BLaER1 treated with 17β-estradiol and CSF1 and Interleukin-3, amounts not matched to agents 10 nM and 100 nM (cell line): ENCODE data around the gene ARHGEF25.
"Not testable (repeated sequence)": the region's sequence is repeated elsewhere in the genome, so short reads cannot be mapped to it uniquely, and the experiment has no call there.

Experiments used
- H3K27ac ChIP-seq, 11 experiments: shearing (Covaris generic); formaldehyde crosslinking; 2 replicates each; pipeline ENCODE4 v1.8.1; 2022
- H3K27me3 ChIP-seq, 11 experiments: shearing (Covaris generic); formaldehyde crosslinking; 2 replicates each; pipeline ENCODE4 v1.8.1; 2022
- H3K36me3 ChIP-seq, 11 experiments: shearing (Covaris generic); formaldehyde crosslinking; 2 replicates each; pipeline ENCODE4 v1.8.1; 2022
- H3K4me1 ChIP-seq, 10 experiments: shearing (Covaris generic); formaldehyde crosslinking; 2 replicates each; pipeline ENCODE4 v1.8.1; 2022
- H3K4me2 ChIP-seq, 11 experiments: shearing (Covaris generic); formaldehyde crosslinking; 2 replicates each; pipeline ENCODE4 v1.8.1; 2022
- H3K4me3 ChIP-seq, 10 experiments: shearing (Covaris generic); formaldehyde crosslinking; 2 replicates each; pipeline ENCODE4 v1.8.1; 2022
- H3K9ac ChIP-seq, 11 experiments: shearing (Covaris generic); formaldehyde crosslinking; 2 replicates each; pipeline ENCODE4 v1.8.1; 2022
- H3K9me3 ChIP-seq, 11 experiments: shearing (Covaris generic); formaldehyde crosslinking; replicated peaks in 1 of 11; 2 replicates each; pipeline ENCODE4 v1.8.1; 2022
- H4K20me1 ChIP-seq, 11 experiments: shearing (Covaris generic); formaldehyde crosslinking; 2 replicates each; pipeline ENCODE4 v1.8.1; 2022
- Cebpa-rat ChIP-seq, 11 experiments: shearing (Covaris generic); IDR thresholded peaks; 2 replicates each; pipeline ENCODE4 v1.8.1; 2022

Gene ARHGEF25

DNA sequence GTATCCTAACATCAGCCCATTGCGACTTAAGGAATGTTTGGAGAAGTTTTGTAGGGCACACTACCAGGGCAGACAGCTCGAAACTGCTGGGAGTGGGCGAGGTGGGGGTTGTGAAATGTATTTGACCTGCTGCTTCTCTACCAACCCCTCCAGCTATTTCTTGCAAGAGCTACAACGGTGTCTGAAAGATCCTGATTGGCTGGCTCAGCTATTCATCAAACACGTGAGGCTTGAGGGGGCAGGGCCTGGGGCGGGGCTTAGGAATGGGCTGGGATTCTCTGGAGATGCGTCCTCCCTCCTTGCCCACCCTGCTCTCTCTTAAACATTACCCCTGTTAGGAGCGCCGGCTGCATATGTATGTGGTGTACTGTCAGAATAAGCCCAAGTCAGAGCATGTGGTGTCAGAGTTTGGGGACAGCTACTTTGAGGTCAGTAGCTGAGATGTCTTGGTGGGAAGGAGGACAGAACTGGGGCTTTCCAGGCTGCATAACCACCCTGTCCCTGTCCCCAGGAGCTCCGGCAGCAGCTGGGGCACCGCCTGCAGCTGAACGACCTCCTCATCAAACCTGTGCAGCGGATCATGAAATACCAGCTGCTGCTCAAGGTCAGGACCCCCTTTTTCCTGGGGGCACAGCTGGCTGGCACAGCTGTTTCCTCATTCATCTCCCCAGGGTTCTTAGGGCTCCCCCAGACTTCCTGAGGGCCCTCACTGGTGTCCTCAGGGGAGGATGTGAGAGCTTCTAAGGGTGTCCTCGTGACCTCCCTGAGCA is 3.1 kb downstream of the ARHGEF25 start:
- H3K4me2 ChIP-seq, result peak overlapping the region; percentile 59 to 99 (median 85)
- H3K4me1 ChIP-seq, result peaks cover 23 to 67% (median 61%) of the 10 kb centered on the region in 10 experiments
- H3K36me3 ChIP-seq, result 0 out of 22 replicates have a peak, but pooled peaks cover 0 to 4% (median 0%) of the 10 kb centered on the region in 11 experiments
- peak overlapping the region in 7 of 10 experiments; percentile 20 to 51 (median 34); a peak in 12 of 20 replicates for H3K4me3 ChIP-seq
- peak overlapping the region in 8 of 11 experiments; percentile 45 to 90 (median 76); a peak in 16 of 22 replicates for H3K27ac ChIP-seq
- peaks cover 0 to 7% (median 0%) of the 10 kb centered on the region in 11 experiments; a peak in 2 of 22 replicates for H3K9me3 ChIP-seq
- H4K20me1 ChIP-seq, result peaks cover 0 to 4% (median 0%) of the 10 kb centered on the region in 11 experiments; a peak in 1 of 22 replicates
- peak overlapping the region in 7 of 11 experiments; percentile 7 to 76 (median 68); a peak in 10 of 22 replicates for H3K9ac ChIP-seq
- H3K27me3 ChIP-seq, result peaks cover 32 to 46% (median 37%) of the 10 kb centered on the region in 11 experiments
- 0 out of 22 replicates have a peak, but pooled peaks of 1 of the 11 experiments have one; percentile 12 for TF ChIP-seq Cebpa-rat (IDR thresholded peaks at IDR 0.05)

DNA sequence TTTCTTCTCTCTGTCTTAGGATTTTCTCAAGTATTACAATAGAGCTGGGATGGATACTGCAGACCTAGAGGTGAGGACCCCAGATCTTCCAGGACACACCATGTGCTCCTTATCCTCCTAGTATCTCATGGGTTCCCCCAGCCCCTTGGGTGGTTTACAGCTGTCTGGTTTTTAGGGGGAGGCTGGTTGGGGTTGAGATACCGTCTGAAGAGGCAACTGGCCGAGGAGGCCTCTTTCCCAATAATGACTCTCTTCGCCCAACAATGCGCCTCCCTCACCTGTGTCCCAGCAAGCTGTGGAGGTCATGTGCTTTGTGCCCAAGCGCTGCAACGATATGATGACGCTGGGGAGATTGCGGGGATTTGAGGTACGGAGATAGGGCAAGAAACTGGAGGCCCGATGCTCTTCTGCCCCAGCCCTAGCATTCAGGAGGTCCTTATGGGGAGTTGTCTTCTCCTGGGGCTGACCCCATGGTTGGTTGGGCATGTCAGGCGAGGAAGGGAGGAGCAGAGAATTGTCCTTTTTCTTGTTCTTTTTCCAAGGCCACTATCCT is 3.8 kb downstream of the ARHGEF25 start:
- peaks cover 0 to 7% (median 0%) of the 10 kb centered on the region in 11 experiments; a peak in 2 of 22 replicates for H3K9me3 ChIP-seq
- H3K27ac ChIP-seq, result peak overlapping the region in 8 of 11 experiments; percentile 45 to 90 (median 76); a peak in 17 of 22 replicates
- H3K4me2 ChIP-seq, result peak overlapping the region; percentile 59 to 99 (median 85)
- H3K4me3 ChIP-seq, result peak overlapping the region in 7 of 10 experiments; percentile 9 to 51 (median 23); a peak in 8 of 20 replicates
- peaks cover 0 to 10% (median 1%) of the 10 kb centered on the region in 11 experiments; a peak in 9 of 22 replicates for H4K20me1 ChIP-seq
- peaks cover 23 to 67% (median 61%) of the 10 kb centered on the region in 10 experiments for H3K4me1 ChIP-seq
- H3K9ac ChIP-seq, result peak overlapping the region in 7 of 11 experiments; percentile 7 to 76 (median 68); a peak in 10 of 22 replicates
- H3K27me3 ChIP-seq, result peaks cover 38 to 49% (median 41%) of the 10 kb centered on the region in 11 experiments
- 0 out of 22 replicates have a peak, but pooled peaks cover 0 to 4% (median 0%) of the 10 kb centered on the region in 11 experiments for H3K36me3 ChIP-seq
- no peak; a peak in 1 of 22 replicates for TF ChIP-seq Cebpa-rat (IDR thresholded peaks at IDR 0.05)

DNA sequence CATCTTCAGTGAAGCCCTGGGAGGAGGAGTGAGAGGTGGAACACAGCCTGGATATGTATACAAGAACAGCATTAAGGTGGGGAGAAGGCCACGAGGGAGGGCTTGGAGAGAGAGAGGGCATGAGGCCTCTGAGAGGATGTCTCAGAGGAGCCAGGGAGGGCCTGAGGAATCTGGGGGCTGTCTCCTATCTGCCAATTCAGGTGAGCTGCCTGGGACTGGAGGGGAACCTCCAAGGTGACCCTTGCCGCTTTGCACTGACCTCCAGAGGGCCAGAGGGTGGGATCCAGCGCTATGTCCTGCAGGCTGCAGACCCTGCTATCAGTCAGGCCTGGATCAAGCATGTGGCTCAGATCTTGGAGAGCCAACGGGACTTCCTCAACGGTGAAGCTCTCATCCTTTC is 4.4 kb downstream of the ARHGEF25 start:
- peaks cover 38 to 49% (median 41%) of the 10 kb centered on the region in 11 experiments for H3K27me3 ChIP-seq
- peaks cover 23 to 67% (median 57%) of the 10 kb centered on the region in 10 experiments for H3K4me1 ChIP-seq
- no peak for TF ChIP-seq Cebpa-rat (IDR thresholded peaks at IDR 0.05)
- H3K9ac ChIP-seq, result peak overlapping the region in 4 of 11 experiments; percentile 68 to 76 (median 74); a peak in 8 of 22 replicates
- H3K36me3 ChIP-seq, result 0 out of 22 replicates have a peak, but pooled peaks cover 0 to 4% (median 0%) of the 10 kb centered on the region in 11 experiments
- H3K4me3 ChIP-seq, result peak overlapping the region in 3 of 10 experiments; percentile 19 to 51 (median 46); a peak in 2 of 20 replicates
- H3K27ac ChIP-seq, result peak overlapping the region in 8 of 11 experiments; percentile 45 to 90 (median 76); a peak in 12 of 22 replicates
- peaks cover 0 to 7% (median 0%) of the 10 kb centered on the region in 11 experiments; a peak in 2 of 22 replicates for H3K9me3 ChIP-seq
- H3K4me2 ChIP-seq, result peak overlapping the region; percentile 4 to 99 (median 85); a peak in 20 of 22 replicates
- H4K20me1 ChIP-seq, result peaks cover 0 to 16% (median 7%) of the 10 kb centered on the region in 11 experiments; a peak in 12 of 22 replicates

DNA sequence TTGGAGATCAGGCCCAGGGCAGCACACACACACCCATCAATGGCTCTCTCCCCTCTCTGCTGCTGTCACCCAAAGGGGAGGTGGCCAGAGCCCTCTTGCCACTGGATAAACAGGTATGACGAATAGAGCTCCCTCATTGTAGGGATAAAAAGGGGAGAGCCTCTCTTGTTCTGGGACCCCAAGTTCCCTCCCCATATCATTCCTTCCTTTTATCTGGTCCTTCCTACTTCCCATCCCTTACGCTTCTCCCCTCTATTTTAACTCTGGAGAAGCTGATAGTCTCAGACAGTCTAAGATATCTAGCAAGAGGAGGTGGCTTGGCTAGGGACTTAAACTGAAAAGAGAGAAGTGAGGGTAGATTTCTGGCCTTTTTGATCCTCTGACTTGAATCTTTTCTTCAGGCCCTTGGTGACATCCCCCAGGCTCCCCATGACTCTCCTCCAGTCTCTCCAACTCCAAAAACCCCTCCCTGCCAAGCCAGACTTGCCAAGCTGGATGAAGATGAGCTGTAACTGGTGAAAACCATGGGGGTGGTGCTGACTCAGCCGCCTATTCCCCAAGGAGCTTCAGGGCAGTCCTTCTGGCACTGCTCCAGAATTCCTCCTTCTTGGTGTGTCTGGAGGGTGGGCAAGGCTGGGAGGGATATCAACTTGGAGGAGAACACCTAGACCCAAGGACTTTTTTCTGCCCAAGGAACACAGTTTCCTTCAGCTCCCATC is 5.3 kb downstream of the ARHGEF25 start:
- H3K36me3 ChIP-seq, result 0 out of 22 replicates have a peak, but pooled peaks cover 0 to 4% (median 0%) of the 10 kb centered on the region in 11 experiments

DNA sequence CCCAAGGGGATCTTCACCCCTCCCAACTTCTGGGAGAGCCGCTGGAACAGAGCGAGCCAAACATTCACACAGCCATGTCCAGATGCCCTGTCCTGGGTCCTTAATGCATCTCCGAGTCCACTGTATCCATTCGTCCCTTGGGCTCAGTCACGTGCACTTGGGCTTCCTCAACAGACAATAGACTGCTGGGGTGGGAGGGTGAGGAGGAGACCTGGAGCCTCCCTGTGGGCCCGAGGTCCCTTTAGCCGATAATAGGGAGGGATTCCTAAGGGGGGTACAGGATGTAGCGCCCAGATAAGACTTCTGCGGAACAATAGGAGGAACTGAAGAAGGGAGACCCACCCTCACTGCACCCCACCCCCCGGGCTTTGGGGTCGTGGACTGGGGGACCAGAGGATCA is 6.7 kb downstream of the ARHGEF25 start:
- peaks cover 30 to 58% (median 53%) of the 10 kb centered on the region in 10 experiments for H3K4me1 ChIP-seq
- H3K27ac ChIP-seq, result no peak overlapping the region
- no peak for TF ChIP-seq Cebpa-rat (IDR thresholded peaks at IDR 0.05)
- peaks cover 0 to 34% (median 17%) of the 10 kb centered on the region in 11 experiments; a peak in 13 of 22 replicates for H4K20me1 ChIP-seq
- 0 out of 22 replicates have a peak, but pooled peaks cover 0 to 4% (median 0%) of the 10 kb centered on the region in 11 experiments for H3K36me3 ChIP-seq
- H3K4me2 ChIP-seq, result peak overlapping the region in 3 of 11 experiments; percentile 15 to 28 (median 18); a peak in 3 of 22 replicates
- no peak overlapping the region for H3K4me3 ChIP-seq
- H3K27me3 ChIP-seq, result peaks cover 55 to 63% (median 58%) of the 10 kb centered on the region in 11 experiments
- peaks cover 0 to 7% (median 0%) of the 10 kb centered on the region in 11 experiments; a peak in 2 of 22 replicates for H3K9me3 ChIP-seq
- no peak overlapping the region for H3K9ac ChIP-seq

More for the DNA sequence above, 5.3 kb downstream of the ARHGEF25 start:
- Histone ChIP-seq H3K9me3 (peaks cover 0 to 7% (median 0%) of the 10 kb centered on the region in 11 experiments; a peak in 2 of 22 replicates), H3K4me2 (peak overlapping the region in 9 of 11 experiments; percentile 78 to 99 (median 95); a peak in 18 of 22 replicates), H3K27ac (peak overlapping the region in 4 of 11 experiments; percentile 85 to 90 (median 86); a peak in 7 of 22 replicates), H3K4me3 (no peak overlapping the region), H4K20me1 (peaks cover 0 to 25% (median 16%) of the 10 kb centered on the region in 11 experiments; a peak in 13 of 22 replicates), H3K4me1 (peaks cover 28 to 68% (median 62%) of the 10 kb centered on the region in 10 experiments), H3K9ac (no peak overlapping the region), H3K27me3 (peaks cover 41 to 51% (median 44%) of the 10 kb centered on the region in 11 experiments)
- TF ChIP-seq Cebpa-rat (IDR thresholded peaks at IDR 0.05), result no peak

GRCh38 chr12:57618431-57618830 is 7.2 kb downstream of the ARHGEF25 start:
- H3K4me2 ChIP-seq, result peak overlapping the region in 2 of 11 experiments; percentile 5 to 28; a peak in 2 of 22 replicates
- peaks cover 0 to 34% (median 17%) of the 10 kb centered on the region in 11 experiments; a peak in 13 of 22 replicates for H4K20me1 ChIP-seq
- H3K36me3 ChIP-seq, H3K27ac ChIP-seq, H3K4me3 ChIP-seq, H3K9me3 ChIP-seq, H3K9ac ChIP-seq: not testable (repeated sequence)
- H3K4me1 ChIP-seq, result peaks cover 29 to 53% (median 48%) of the 10 kb centered on the region in 10 experiments
- peaks cover 60 to 68% (median 63%) of the 10 kb centered on the region in 11 experiments for H3K27me3 ChIP-seq

DNA sequence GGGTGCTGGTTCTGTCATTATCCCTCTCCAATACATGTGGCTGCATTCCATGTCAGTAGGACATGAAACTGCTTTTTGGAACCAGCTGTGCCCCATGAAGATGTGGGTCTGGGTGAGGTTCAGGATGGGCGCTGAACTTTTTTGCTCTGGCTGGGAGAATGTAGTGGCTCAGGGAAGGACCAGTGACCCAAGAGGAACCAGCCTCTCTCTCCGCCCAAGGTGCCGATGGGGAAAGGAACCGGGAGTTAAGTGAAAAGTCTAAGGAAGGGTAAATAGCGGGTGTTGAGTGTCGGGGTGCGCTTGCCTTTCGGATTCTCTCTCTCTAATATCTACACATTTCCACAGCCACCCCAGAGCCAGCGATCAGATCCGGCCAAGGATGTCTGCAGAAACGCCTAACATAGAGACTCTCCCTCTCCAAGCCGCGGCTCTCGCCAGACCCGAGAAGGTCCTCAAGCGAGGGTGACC is 7.8 kb downstream of the ARHGEF25 start:
- H3K4me3 ChIP-seq, result no peak overlapping the region
- H3K4me1 ChIP-seq, result peaks cover 29 to 48% (median 43%) of the 10 kb centered on the region in 10 experiments
- no peak overlapping the region for H3K27ac ChIP-seq
- H4K20me1 ChIP-seq, result peaks cover 0 to 34% (median 17%) of the 10 kb centered on the region in 11 experiments; a peak in 13 of 22 replicates
- peaks cover 0 to 7% (median 0%) of the 10 kb centered on the region in 11 experiments; a peak in 2 of 22 replicates for H3K9me3 ChIP-seq
- H3K27me3 ChIP-seq, result peaks cover 65 to 74% (median 69%) of the 10 kb centered on the region in 11 experiments
- no peak for TF ChIP-seq Cebpa-rat (IDR thresholded peaks at IDR 0.05)
- H3K4me2 ChIP-seq, result peak overlapping the region in 1 of 11 experiments; percentile 28; a peak in 1 of 22 replicates
- 0 out of 22 replicates have a peak, but pooled peaks cover 0 to 4% (median 0%) of the 10 kb centered on the region in 11 experiments for H3K36me3 ChIP-seq
- no peak overlapping the region for H3K9ac ChIP-seq
